IPS DF 6.9 (cell line): ENCODE measurements around the gene FSCN2.

Experiments
- DNase-seq: peaks from one replicate; pipeline ENCODE4 v3.0.0-alpha.2; 2013; ENCODE audit warnings: low read depth, low spot score
- H3K27ac ChIP-seq: one replicate; pipeline ENCODE4 v1.5.1; 2013; ENCODE audit warnings: low read length, control low read depth
- H3K27me3 ChIP-seq: 2 replicates; pipeline ENCODE4 v1.6.1; 2013; ENCODE audit warnings: mild to moderate bottlenecking, low read length; ENCODE audit not compliant: control insufficient read depth, insufficient read depth
- H3K36me3 ChIP-seq: 2 replicates; pipeline ENCODE4 v1.6.1; 2013; ENCODE audit warnings: low read length; ENCODE audit not compliant: control insufficient read depth, insufficient read depth
- H3K4me1 ChIP-seq: 2 replicates; pipeline ENCODE4 v1.6.1; 2013; ENCODE audit warnings: low read length; ENCODE audit not compliant: control insufficient read depth, insufficient read depth
- H3K4me3 ChIP-seq: 2 replicates; pipeline ENCODE4 v1.5.1; 2013; ENCODE audit warnings: mild to moderate bottlenecking, low read length
- H3K9me3 ChIP-seq: 2 replicates; pipeline ENCODE4 v1.6.1; 2013; ENCODE audit warnings: low read length, inconsistent platforms; ENCODE audit not compliant: control insufficient read depth, insufficient read depth
- WGBS: extraction: QIAGEN DNeasy Blood & Tissue Kit; methylation state at CpG from one replicate; pipeline ENCODE4 v1.1.7; 2013; ENCODE audit warnings: mixed read lengths, missing lambda C conversion rate; ENCODE audit not compliant: insufficient read length, insufficient coverage; 5-methylcytosine and 5-hydroxymethylcytosine counted together

The FSCN2 gene

DNA sequence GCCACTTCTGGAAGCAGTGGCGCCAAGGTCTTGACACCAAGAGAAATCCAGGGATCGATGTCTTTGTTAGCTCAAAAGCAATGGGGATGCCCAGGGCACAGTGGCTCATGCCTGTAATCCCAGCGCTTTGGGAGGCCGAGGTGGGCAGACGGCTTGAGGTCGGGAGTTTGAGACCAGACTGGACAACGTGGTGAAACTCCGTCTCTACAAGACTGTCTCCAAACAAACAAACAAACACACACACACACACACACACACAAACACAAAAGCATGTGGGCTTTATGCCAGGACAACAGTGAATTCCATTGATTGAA is 46.4 kb downstream of the FSCN2 start:
- Histone ChIP-seq H3K36me3 (peaks cover 16% of the 10 kb centered on the region), H3K27ac (no peak overlapping the region), H3K9me3 (no peaks in the 10 kb centered on the region), H3K27me3 (no peaks in the 10 kb centered on the region), H3K4me3 (no peak overlapping the region), H3K4me1 (no peaks in the 10 kb centered on the region)
- no peak for DNase-seq
- no CpG with 5 or more reads among the region's 8 CpGs for WGBS

DNA sequence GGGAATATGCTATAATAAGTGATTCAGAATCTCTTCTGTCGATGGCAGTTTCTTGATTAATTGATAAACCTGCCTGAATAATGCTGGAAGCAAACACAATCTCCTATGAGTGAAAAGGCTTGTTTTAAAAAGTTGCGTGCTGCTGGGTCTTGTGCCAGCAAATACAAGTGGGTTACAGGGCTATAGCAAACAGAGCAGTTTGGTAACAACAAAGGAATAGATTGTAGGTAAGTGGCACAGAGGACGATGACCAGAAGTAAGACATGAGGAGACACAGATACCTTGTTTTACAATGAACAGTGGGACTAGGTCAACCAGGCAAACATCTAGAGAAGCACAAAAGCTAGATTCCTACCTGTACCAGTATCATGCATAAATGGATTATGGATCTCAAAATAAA is 47.7 kb downstream of the FSCN2 start:
- WGBS: no CpG with 5 or more reads among the region's 3 CpGs
- Histone ChIP-seq H3K27me3 (no peaks in the 10 kb centered on the region), H3K27ac (no peak overlapping the region), H3K4me1 (no peaks in the 10 kb centered on the region), H3K9me3 (no peaks in the 10 kb centered on the region), H3K4me3 (no peak overlapping the region), H3K36me3 (peaks cover 7% of the 10 kb centered on the region)
- no peak for DNase-seq

DNA sequence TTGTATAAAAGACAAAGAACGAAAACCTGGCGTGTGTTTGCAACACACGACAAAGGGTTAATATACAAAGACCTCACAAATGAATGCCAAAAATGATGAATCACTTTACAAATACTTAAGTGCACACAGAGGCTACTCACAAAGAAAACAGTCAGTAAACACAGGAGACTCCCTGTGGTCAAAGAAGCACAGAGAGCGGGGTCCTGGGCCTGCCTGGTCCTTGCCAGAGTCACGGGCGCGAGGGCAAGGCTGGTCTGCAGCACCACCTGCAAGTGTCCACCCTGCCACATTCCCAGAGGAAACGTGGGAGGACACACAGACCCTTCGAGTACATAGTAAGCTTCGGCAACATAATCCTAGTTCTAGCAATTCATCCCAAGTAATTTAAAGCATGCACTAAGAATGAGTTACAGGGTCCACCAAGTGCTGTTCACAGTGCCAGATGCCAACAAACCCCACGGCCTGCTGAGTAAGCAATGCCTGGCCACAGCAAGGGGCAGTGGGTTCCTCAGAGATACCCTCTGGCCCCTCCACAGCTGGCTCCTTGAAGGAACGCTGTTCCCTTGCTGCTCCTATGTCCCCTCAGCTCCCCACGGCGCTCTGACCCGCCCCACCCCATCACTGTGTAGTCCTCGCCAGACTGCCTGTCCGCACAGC is 48.6 kb downstream of the FSCN2 start:
- no peak for DNase-seq
- H3K4me3 ChIP-seq: no peak overlapping the region

DNA sequence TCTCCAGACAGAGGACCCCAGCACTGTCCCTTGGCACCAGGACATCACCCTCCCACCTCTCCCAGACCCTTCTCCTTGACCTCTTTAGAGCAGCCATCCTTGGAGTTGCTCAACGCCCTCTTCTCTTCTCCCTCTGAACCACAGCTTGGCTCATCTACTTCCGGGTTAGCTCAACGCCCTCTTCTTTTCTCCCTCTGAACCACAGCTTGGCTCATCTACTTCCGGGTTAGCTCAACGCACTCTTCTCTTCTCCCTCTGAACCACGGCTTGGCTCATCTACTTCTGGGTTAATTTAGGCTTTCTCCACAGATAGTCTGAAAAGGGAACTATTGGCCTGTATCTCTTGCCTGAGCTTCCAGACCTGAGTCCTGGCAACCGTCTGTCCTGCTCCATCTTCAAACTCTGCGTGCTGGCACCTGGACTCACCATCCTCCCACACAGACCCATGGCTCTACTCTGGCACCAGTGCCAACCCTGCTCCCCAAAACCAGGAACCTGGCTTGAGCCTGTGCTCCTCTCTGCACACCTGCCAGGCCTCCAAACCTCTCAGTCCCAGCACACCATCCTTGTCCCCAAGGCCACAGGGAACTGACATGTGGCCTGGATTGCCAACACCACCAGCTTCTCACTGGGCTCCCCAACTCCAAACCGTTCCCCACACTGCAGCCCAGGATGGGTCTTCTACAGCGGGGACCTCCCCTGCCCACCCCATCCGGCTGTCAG is 49.3 kb downstream of the FSCN2 start:
- H3K36me3 ChIP-seq: peaks cover 8% of the 10 kb centered on the region

More for the DNA sequence above, 48.6 kb downstream of the FSCN2 start:
- WGBS: no CpG with 5 or more reads among the region's 17 CpGs
- Histone ChIP-seq H3K9me3 (no peaks in the 10 kb centered on the region), H3K27ac (no peak overlapping the region), H3K27me3 (no peaks in the 10 kb centered on the region), H3K4me1 (no peaks in the 10 kb centered on the region), H3K36me3 (peaks cover 4% of the 10 kb centered on the region)

DNA sequence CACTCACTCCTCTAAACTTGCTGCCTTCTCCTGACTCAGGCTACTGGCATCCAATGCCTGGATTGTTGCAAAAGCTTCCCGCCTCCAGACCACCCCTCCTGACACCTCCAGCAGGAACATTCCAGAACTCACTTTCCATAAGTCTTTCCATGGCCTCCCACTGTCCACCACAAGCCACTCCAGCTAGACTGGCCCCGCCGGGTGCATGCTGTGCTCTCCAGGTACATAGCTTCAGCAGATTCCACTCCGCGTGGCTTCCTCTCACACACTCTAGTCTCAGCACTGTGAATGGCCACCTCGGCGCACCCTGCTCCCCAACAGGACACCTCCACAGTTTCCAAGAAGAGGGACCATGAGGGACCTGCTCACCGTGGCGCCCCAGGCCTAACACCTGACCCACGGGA is 49.9 kb downstream of the FSCN2 start:
- Histone ChIP-seq H3K36me3 (peaks cover 10% of the 10 kb centered on the region), H3K27ac (no peak overlapping the region), H3K27me3 (no peaks in the 10 kb centered on the region), H3K4me1 (no peaks in the 10 kb centered on the region), H3K4me3 (no peak overlapping the region), H3K9me3 (no peaks in the 10 kb centered on the region)
- no CpG with 5 or more reads among the region's 10 CpGs for WGBS
- no peak for DNase-seq

More for the DNA sequence above, 49.3 kb downstream of the FSCN2 start:
- Histone ChIP-seq H3K27ac (no peak overlapping the region), H3K4me3 (no peak overlapping the region), H3K9me3 (no peaks in the 10 kb centered on the region), H3K27me3 (no peaks in the 10 kb centered on the region), H3K4me1 (no peaks in the 10 kb centered on the region)
- no peak for DNase-seq
- WGBS: no CpG with 5 or more reads among the region's 11 CpGs

DNA sequence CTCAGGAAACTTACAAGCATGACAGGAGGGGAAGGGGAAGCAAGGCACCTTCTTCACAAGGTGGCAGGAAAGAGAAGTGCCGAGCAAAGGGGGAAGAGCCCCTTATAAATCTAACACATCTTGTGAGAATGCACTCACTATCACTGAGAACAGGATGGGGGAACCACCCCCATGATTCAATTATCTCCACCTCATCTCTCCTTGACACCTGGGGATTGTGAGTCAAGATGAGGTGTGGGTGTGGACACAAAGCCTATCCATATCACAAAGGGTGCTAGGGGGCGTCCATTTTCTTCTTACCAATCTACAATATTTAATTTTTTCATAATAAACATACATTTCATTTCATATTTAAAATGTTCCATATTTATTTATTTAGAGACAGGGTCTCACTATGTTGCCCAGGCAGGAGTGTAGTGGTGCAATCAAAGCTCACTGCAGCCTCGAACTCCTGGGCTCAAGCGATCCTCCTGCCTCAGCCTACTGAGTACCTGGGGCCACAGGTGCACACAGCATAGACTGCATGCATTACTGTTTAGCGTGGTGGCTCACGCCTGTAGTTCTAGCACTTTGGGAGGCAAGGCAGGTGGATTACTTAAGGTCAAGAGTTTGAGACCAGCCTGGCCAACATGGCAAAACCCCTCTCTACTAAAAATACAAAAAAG is 50.5 kb downstream of the FSCN2 start:
- H3K4me3 ChIP-seq: no peak overlapping the region
- H3K27ac ChIP-seq: no peak overlapping the region
- no CpG with 5 or more reads among the region's 6 CpGs for WGBS
- no peaks in the 10 kb centered on the region for H3K27me3 ChIP-seq
- H3K9me3 ChIP-seq: no peaks in the 10 kb centered on the region
- H3K36me3 ChIP-seq: peaks cover 13% of the 10 kb centered on the region
- no peaks in the 10 kb centered on the region for H3K4me1 ChIP-seq
- DNase-seq: no peak

DNA sequence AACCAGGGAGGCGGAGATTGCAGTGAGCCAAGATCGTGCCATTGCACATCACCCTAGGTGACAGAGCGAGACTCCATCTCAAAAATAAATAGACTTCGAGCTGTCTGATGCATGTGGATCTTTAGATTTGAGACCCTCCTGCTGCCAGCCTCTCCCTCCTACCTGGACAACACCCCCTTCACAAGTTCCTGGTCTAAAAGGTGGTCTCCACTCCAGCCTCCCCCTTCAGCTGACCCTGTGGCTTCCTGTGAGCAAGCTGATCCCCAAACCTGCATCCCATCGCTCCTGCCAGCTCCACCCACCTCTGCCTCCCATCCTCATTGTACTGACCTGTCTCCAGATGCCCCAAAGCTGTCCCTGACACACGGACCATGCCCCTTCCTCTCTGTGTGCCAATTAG is 51.1 kb downstream of the FSCN2 start:
- no CpG with 5 or more reads among the region's 6 CpGs for WGBS
- Histone ChIP-seq H3K27me3 (no peaks in the 10 kb centered on the region), H3K9me3 (no peaks in the 10 kb centered on the region), H3K4me1 (no peaks in the 10 kb centered on the region), H3K36me3 (peaks cover 13% of the 10 kb centered on the region), H3K27ac (no peak overlapping the region), H3K4me3 (no peak overlapping the region)
- no peak for DNase-seq

DNA sequence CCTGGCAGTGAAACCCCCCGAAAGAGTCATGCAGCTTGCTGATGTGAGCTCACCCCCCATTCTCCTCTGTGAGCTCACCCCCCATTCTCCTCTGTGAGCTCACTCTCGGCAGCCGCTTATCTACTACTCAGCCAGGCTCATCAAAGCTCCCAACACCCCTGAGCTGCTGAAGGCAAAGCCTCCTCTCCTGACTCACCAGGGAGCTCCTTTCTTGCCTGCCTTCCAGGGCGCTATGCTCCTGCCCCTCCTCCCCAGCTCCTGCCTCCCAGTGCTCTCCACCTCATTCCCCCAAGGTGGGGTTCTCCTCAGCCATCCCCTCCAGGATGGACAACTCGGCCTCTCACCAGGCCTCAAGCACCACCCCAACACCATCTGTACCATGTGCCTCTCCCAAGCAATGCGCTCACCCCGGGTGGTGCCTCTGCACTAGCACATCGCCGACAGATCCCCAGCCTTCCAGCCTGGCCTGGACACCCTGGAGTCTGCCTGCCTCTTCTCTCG is 51.7 kb downstream of the FSCN2 start:
- DNase-seq: no peak
- WGBS: no CpG with 5 or more reads among the region's 10 CpGs
- H3K4me3 ChIP-seq: no peak overlapping the region
- H3K9me3 ChIP-seq: no peaks in the 10 kb centered on the region
- H3K36me3 ChIP-seq: peaks cover 13% of the 10 kb centered on the region
- no peaks in the 10 kb centered on the region for H3K27me3 ChIP-seq
- no peaks in the 10 kb centered on the region for H3K4me1 ChIP-seq
- H3K27ac ChIP-seq: no peak overlapping the region

DNA sequence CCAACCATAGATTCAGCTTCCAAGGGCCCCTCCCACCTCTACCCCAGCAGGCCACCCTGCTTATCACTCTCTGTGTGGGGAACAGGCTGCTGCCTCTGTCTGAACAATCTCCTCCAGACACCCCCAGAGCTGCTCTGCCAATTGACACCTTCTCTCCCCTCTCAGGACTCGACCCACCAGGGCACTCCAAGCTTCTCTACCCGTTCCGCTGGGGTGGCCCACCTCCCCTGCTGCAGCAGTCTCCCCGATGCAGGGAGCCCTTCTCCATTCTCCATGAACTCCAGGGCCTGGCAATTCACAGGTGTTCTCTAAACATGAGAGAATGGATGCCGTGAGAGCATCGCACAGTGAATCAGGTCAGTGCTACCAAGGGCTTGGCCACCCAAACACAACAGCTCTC is 52.3 kb downstream of the FSCN2 start:
- Histone ChIP-seq H3K4me3 (no peak overlapping the region), H3K36me3 (peaks cover 13% of the 10 kb centered on the region), H3K9me3 (no peaks in the 10 kb centered on the region), H3K27me3 (no peaks in the 10 kb centered on the region), H3K4me1 (no peaks in the 10 kb centered on the region), H3K27ac (no peak overlapping the region)
- no CpG with 5 or more reads among the region's 6 CpGs for WGBS
- DNase-seq: no peak

DNA sequence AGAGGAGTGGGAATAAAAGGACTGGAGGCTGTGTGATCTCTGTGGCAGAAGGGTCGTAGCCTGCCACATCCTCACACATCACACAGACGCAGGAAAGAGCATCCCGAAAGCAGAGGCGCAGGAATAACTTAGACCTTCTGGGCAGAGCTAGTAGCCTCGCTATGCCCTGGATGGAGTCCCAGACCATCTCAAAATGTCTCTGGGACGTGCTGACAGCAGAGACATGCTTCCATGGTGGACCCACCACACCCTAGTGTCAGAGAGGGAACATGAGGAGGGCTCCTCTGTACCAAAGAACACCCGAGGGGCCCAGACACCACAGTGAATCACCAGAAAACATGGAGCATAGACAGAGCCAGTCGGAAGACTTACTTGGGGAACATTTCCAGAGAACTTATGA is 53.6 kb downstream of the FSCN2 start:
- H3K4me3 ChIP-seq: no peak overlapping the region
- no peaks in the 10 kb centered on the region for H3K27me3 ChIP-seq
- H3K9me3 ChIP-seq: no peaks in the 10 kb centered on the region
- WGBS: no CpG with 5 or more reads among the region's 8 CpGs
- H3K36me3 ChIP-seq: peaks cover 18% of the 10 kb centered on the region
- no peak overlapping the region for H3K27ac ChIP-seq
- no peaks in the 10 kb centered on the region for H3K4me1 ChIP-seq
- DNase-seq: no peak
